ENCODE data around the gene TMEM106C.

TMEM106C gene, protein sequence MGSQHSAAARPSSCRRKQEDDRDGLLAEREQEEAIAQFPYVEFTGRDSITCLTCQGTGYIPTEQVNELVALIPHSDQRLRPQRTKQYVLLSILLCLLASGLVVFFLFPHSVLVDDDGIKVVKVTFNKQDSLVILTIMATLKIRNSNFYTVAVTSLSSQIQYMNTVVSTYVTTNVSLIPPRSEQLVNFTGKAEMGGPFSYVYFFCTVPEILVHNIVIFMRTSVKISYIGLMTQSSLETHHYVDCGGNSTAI

DNA sequence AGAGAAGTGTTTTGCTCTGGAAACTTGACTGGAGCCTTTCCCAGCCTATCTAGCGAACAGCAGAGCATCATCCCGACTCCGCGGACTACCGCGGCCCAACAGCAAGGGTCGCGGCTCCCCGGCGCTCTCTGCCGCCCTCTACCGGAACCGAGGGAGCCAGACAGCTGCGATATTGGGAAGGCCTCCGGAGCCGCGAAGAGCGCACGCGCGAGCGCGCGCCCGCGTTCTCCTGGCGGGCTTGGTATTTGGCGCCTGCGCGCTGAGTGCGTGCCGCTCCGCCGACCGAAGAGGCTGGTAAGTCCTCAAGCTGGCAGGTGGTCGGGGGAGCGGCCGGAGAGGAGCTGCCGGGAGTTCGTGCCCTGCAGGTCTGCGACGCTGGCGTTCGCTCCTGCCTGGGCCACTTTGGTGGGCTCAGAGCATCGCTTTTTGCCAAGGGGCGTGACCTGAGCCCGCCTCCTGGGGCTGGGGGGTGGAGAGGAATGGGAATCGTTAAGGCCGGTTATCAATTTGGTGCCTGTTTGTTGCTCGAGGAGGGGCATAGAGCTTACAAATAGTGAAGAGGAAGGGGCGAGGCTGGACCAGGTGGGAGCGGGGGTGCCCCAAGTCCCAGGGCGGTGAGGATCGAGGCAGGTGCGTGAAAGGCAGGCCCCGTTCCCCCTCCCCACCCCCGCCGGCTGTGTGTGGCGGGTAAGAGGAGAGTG lies at the start of gene TMEM106C:
TSS of gene TMEM106C (plus strand) at position 257 of the 701 bp plus-strand sequence. CDS start 641 bp downstream, outside the sequence.
- peak; percentile 96 for DNase-seq

GRCh38 chr12:47920913-47921312 lies 42.5 kb upstream of the TMEM106C start:
- DNase-seq, result no peak

DNA sequence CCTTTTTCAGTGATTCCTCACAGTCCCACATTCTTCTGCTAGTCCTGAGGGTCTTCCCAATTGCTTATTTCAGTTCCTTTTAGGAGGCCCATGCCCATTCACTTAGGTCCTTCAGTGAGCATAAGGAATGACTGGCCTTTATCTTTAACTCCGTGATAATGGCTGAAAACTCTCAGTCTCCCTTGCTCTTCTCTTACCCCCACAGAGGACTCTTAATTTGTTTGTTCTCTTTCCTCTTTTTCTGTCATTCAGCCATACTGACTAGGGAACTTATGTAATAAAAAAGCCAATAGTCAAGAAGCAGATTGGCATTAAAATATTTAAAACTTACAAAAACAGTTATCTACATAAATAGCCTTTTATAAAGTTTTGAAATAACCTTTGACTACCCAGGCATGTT lies 41.5 kb upstream of the TMEM106C start:
- no peak for DNase-seq

DNA sequence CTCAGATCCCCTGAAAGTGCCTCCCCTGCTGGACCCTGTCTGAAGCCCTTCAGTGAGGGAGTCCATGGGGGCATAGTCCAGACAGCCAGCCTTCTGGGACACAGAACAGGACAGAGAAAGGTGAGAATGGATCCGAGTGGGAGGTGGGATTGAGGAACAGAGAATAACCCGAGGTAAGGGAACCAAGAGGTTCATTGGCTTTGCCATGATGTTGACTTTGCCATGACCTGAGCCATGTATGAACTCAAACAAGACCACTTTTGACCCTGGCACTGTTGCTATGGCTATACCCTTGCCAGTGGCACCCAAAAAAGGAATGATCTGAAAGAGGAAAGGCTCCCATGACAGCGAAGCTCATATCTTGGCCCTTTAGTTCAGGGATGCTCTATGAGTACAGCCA lies 36.0 kb upstream of the TMEM106C start:
- no peak for DNase-seq

GRCh38 chr12:47930634-47931033 lies 32.8 kb upstream of the TMEM106C start:
- DNase-seq, result no peak

DNA sequence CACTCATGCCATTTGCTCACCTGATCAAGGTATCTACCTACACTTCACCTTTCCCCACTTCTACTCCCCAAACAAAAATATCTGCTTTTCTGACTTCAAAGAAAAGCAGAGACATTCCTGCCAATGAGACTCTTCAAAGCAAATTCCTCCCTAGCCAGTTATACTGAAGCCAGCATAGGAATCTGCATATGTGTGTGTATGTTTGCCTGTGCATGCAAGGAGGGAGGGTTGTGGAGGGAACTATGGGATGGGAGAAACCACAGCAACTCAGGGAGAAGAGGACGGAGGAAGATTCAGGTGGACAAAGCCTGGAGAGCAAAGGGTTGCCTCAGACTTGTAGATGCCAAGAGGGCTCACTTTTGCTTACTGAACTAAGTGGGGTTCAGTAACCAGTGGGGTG lies 32.2 kb upstream of the TMEM106C start:
- DNase-seq, result no peak

DNA sequence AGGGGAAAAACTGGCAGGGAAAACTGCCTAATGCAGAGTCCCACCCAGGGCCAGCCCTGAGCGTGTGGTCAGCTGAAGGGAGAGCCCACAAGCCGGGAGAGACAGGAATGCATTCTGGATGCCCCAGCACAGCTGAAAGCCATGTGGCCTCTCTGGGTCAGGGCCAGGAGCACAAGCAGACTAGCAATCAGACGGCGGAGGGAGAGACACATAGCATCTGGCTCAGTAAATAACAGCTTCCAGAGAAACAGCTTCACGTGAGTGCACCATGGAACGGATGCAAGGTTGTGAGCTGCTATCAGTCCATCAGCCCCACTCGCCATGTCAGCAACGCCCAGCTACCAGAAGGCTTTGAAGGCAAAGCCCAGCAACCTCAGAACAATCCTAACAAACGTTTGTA lies 28.2 kb upstream of the TMEM106C start:
- peak; percentile 90 for DNase-seq

DNA sequence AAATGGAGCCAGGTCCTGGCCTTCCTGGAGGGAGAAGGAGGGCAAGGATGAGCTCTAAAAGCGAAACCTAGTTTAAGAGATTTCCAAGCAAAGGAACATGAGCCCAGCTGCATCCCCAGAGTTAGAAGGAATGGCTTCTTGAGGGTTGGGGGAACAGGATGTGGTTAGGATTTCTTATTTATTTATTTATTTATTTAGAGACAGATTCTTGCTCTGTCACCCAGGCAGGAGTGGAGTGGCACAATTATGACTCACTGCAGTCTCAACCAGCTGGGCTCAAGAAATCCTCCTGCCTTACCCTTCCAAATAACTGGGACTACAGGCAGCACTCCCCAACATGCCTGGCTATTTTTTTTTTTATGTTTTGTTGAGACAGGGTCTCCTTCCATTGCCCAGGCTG lies 25.3 kb upstream of the TMEM106C start:
- no peak for DNase-seq

GRCh38 chr12:47938594-47938993 lies 24.8 kb upstream of the TMEM106C start:
- no peak for DNase-seq

- no peak for DNase-seq
These were observed 24.3 kb upstream of the TMEM106C start for GRCh38 chr12:47939009-47939601.

GRCh38 chr12:47940773-47941474 lies 22.5 kb upstream of the TMEM106C start:
- no peak for DNase-seq

DNA sequence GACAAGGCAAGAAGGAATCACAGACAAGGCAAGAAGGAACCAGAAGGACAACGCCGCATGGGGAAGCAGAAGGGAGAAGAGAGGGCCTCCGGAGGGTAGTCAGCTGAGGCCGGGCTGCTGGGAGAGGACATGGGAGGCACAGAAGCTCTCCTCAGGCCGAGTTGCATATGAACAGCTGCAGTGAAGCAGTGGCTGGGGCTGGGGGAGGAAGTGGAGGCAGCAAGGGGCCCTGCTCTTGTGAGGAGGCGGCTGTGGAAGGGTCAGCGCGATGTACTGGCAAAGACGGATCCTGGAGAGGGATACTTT lies 22.0 kb upstream of the TMEM106C start:
- DNase-seq, result no peak

DNA sequence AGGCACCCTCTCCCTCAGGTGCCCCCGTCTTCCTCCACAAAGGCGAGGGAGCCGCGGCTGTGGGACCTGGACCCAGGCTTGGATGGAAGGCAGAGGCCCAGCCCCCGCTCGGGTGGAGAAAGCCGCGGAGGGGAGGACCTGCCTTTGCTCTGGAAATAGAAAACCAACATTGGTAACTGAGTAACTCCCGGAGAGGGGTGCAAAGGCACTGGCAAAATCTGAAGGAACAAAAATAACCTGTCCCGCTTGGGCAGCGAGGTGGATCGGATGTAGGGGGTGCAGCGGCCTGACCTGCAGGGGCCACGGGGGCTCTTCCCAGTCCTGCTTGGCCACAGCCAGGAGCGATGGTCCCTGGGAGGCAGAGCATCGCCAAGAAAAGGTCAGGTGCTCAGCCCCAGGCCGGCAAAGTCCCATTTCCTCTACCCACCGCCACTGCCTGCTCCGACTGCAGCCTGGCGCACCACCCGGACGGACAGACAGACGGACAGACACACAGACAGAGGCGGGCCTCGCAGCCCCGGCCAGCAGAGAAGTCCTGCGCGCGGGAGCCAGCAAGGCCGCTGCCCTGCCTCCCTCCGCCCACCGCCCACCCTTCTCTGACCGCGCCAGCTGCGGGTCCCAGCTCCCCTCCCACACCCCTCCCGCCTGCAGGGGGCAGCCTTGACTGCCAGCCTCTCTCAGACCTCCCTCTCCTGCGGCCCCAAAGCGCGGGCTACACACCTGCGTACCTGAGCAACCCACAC lies 21.4 kb upstream of the TMEM106C start:
- peak; percentile 62 for DNase-seq

- no peak for DNase-seq
These were observed 20.7 kb upstream of the TMEM106C start for GRCh38 chr12:47942614-47943225.

- DNase-seq, result no peak
These were observed 19.6 kb upstream of the TMEM106C start for GRCh38 chr12:47943623-47944340.

DNA sequence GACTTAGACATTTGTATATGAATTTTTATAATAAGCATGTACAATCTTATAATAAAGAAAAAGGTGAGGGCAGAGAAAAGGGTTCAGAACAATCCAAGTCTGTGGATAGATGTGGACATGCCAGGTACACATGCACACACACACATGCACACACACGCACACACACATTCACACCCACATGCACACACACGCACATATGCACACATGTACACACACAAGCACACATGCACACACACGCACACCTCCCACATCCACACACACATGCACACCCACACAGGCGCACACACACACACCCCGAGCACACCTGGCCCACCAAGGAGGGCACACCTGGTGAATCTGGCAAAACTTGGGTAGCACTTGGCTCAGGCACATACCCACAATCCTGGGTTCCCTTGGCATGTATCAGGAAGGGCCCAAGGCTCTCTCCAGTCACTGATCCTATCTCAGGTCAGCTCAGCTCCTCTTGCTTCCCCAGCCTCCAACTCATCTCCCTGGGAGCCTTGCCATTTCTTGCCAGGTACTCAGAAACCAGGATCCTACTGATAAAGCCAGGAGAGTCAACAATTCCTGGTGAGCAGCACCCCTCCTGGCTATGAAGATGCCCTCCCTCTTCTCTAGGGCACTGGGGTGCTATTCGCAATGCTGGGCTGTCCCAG lies 18.6 kb upstream of the TMEM106C start:
- no peak for DNase-seq

DNA sequence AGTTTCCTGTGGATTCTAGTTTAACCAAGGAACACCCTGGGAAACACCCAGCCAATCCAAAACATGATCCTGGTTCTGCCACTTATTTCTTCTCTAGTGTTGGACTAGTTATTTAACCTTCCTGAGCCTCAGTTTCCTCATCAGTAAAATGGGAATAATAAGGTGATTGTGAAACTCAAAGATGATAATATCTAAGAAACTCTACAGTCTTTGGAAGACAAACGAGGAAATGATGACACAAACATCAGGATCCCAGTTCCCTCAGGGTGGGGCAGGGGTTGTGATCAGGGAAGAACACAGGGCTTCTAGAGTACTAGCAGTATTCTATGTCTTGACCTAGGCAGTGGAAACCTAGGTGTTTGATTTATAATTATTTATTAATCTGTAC lies 18.1 kb upstream of the TMEM106C start:
- DNase-seq, result no peak

DNA sequence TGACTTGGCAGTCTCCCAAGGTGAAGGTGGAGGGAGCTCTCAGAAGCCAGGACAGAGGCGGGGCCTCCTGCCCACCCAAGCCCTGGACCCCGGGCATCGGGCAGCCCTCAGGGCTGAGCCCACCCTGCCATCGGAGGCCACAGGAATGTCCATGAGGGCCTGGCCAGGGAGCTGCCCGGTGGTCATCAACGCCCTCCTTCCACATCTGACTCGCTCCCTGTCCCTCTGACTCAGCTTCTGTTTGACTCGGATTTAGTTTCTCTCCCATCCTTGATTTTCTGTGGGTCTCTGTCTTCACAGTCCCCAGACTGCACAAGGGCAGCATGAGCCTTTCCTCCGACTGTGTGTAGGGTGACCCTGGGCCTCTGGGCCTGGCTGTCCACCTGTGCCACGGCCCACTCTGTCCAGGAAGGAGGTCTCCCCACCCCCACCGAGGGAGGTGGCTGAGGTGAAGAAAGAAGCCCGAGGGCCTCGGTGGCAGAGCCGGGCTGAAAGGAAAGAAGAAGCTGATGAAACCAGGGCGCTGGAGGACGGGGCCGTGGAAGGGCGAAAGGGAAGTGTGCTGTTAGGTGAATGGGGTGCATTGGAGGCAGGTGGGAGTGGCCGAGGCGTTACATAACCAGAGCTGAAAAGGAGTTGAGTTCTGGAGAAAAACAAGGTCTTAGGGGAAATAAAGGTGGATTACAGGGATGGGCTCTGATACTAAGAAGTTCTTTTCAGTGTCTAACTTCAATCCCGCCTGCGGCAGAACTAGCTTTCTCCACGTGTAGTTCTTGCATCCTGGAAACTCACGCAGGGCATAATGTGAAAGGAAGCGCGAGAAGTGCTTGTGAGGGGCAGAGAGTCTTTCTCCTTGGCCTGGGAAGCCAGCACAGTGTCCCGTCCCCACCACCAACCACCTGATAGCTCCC lies 16.7 kb upstream of the TMEM106C start:
- peak; percentile 53 for DNase-seq

DNA sequence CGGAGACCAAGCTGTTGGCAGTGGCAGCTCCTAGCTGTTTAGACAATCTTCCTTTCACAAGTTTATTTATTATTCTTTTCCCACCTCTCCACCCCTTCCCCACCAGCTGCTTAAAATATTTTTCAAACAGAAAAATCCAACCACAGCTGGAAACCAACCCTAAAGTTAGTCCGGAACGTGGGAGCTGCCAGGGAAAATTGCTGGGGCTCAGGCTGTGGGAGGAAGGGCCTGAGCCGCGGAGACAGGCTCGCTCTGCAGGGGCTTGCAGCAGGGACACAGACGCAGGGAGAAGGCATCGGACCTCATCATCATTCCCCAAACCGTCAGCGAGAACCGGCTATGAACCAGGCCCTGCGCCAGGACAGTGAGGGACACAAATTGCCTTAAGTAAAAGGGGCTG lies 16.1 kb upstream of the TMEM106C start:
- DNase-seq, result peak; percentile 67

Measured in femur (tissue), 1 donor.